Measurements from ENCODE around the gene HS3ST5.
"Not testable (repeated sequence)": the region's sequence is repeated elsewhere in the genome, so short reads cannot be mapped to it uniquely, and the experiment has no call there.

The HS3ST5 gene

DNA sequence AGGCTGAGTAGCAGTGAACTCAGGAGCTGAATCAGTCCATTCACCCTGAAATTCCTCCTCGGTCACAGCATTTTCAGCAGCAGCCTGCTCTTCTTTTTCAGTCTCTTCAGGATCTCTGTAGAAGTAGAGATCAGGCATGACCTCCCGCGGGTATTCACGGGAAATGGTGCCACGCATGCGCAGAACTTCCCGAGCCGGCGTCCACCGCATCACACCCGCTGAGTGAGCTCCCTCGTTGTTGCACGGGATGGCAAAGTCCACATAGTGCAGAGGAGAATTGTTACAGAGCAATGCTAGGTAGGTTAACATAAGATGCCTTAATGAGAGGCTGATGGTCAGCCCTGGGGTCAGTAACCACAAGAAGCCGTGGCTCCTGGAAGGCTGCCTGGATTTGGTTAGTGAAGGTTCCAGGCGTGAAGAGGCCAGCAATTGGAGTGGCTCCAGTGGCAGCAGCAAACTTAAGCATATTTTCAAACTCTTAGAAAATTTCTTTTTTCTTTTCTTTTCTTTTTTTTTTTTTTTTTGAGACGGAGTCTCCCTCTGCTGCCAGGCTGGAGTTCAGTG, 258.4 kb downstream of the HS3ST5 start:
- no peak for DNase-seq

GRCh38 chr6:114083251-114083650, 259.6 kb downstream of the HS3ST5 start:
- DNase-seq = no peak

DNA sequence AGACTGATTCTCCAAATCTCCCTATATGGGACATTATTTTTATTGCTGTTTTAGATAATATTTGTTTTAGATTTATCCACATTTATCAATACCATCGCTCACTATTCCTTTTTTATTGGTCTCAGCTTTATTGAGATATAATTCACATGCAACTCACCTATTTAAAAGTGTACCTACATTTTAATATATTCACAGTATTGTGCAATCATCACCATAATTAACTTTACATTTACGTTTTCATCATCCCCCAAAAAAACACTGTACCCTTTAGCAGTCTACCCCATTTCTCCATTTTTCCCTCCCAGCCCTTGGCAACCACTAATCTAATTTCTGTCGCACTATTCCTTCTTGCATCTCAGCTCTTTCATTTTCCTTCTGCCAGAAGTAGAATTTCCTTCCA, 261.1 kb downstream of the HS3ST5 start:
- no peak for DNase-seq

DNA sequence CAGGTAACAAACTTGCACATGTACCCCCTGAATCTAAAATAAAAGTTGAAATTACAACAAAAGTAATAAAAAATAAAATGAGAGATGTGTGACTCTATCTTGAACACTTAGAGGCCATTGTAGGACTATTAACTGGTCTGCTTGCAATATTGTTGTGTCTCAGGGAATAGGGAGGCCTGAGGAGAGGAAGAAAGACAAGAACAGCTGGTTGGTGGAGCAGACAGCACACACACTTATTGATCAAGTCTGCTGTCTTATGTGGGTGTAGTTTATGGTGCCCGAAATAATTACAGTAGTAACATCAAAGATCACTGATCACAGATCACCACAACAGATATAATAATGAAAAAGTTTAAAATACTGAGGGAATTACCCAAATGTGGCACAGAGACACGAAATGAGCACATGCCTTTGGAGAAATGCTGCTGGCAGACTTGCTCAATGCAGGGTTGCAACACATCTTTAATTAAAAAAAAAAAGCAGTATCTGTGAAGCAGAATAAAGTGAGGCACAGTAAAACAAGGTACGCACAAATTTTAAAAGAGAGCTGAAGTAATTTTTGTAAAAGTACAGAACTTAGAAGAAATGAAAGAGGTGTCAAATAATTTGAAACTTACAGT, 261.8 kb downstream of the HS3ST5 start:
- no peak for DNase-seq

DNA sequence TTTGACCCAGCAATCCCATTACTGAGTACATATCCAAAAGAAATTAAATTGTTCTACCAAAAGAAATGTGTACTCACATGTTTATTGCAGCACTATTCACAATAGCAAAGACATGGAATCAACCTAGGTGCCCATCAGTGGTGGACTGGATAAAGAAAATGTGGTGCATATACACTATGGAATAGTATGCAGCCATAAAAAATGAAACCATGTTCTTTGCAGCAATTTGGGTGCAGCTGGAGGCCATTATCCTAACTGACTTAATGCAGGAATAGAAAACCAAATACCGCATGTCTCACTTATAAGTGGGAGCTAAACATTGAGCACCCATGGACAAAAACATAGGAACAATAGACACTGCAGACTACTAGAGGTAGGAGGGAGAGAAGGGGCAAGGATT, 262.4 kb downstream of the HS3ST5 start:
- DNase-seq = not testable (repeated sequence)

- DNase-seq = no peak
Measured at GRCh38 chr6:114075777-114076176, 267.0 kb downstream of the HS3ST5 start.

DNA sequence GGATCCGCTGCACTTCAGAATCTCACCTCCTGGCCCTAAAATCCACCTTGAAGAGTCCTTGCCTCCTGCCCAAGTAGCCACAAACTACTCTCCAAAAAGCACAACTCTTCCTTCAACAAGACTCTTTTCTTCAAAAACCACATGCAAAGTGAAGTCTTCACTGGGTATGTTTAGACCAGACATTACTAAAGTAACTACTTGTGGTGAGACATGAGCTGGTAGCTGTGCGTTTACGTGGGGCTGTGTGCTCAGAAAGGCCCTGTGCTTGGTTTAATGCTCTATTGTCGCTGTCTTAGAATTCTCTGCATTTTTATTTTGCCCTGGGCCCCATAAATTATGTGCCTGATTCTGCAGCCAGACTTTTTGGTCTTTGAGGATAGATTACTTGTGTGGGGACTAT, 267.5 kb downstream of the HS3ST5 start:
- DNase-seq = no peak

GRCh38 chr6:114068771-114069170, 274.1 kb downstream of the HS3ST5 start:
- DNase-seq = no peak

DNA sequence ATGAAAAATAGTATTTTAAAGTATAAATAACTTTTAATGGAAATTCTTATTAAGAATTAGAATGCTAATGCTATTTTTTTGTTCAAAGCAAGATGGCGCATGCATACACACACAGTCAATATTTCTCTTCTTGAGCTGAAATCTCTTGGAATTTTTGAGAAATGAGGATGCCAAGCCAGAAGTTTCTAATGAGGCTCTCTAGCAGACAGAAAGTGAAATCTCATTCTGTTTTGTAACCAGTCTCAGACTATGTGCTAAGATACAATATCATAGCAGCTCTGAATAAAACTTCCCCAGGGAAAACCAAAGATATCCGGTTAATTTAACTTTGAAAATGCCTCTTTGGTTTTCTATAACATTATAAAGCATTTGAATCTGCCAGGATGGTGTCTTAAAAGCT, 274.7 kb downstream of the HS3ST5 start:
- DNase-seq = no peak

- no peak for DNase-seq
Measured at GRCh38 chr6:114064862-114065261, 278.0 kb downstream of the HS3ST5 start.

- no peak for DNase-seq
Measured at GRCh38 chr6:114063956-114064355, 278.9 kb downstream of the HS3ST5 start.

- DNase-seq = no peak
Measured at GRCh38 chr6:114062199-114062598, 280.6 kb downstream of the HS3ST5 start.

GRCh38 chr6:114061741-114062140, 281.1 kb downstream of the HS3ST5 start:
- no peak for DNase-seq

DNA sequence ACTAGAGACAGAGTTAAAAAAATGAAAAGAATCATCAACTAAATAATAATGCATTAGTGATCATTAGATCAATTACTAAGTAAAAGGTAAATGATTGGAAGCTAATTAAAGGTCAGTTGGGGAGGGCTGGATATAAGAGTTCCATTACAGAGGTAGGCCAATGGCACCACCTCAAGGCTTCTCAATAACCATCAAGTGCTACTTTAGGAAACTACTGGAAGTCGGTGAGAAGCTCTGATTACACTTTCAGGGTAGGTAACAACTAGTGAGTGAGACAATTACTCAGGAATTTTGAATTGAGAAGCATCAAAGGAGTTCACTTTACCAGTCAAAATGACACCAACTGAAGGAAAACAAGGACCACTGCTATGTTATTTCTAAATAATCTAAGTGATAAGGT, 281.7 kb downstream of the HS3ST5 start:
- DNase-seq = no peak

DNA sequence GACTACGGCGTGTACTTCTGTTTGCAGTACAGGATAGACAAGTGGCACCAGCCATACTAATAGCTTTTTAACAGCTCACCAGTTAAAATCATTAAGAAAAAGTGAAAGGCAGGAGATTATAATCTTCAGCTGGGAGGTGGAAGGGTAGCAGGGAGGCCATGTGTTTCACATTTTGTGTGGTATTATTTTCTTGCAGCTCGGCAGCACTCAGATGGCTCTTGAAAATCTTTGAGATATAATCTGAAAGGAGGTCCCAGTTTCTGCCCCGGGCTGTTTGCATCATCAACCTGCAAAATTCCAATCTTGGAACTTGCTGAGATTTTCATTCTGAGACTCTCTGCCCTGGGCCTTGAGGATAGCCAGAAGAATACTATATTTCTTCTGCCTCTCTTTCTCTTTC, 284.4 kb downstream of the HS3ST5 start:
- DNase-seq = no peak

DNA sequence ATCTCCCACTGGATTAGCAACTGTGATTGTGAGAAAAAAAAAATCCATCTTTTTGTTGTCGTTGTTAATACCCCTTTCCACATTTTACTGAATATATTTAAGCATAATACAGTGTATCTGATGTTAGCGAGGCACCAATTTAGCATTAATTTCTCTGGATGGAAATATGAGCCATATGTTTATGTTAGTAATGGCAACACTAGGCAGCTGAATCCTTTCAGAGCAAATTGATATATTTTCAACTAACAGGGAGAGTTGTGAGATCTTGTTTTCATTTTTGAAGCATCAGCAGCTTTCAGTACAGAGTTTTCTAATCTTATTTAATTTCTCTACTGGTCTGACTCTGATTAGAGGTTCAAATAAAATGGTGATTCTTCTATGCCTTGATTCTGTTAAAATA, 287.1 kb downstream of the HS3ST5 start:
- no peak for DNase-seq

- DNase-seq = no peak
Measured at GRCh38 chr6:114055349-114055748, 287.5 kb downstream of the HS3ST5 start.

DNA sequence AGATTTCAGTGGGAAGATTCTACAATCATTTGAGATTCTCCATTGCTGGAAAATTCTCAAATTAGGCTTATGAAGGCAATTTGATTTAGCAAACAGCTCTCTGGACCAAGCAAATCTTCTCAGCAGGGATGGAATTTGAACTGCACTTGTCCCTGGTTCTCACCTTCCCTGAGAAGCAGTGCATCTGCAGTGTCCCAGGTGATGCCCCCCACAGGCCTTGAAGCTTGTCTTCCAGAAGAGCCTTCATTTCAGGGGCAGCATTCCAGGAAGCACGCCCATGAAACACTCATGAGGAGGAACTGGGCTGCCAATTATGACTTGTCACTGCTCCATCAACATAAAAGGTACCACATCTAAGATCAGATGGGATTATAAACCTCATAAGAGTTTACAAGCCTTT, 289.0 kb downstream of the HS3ST5 start:
- DNase-seq = no peak

DNA sequence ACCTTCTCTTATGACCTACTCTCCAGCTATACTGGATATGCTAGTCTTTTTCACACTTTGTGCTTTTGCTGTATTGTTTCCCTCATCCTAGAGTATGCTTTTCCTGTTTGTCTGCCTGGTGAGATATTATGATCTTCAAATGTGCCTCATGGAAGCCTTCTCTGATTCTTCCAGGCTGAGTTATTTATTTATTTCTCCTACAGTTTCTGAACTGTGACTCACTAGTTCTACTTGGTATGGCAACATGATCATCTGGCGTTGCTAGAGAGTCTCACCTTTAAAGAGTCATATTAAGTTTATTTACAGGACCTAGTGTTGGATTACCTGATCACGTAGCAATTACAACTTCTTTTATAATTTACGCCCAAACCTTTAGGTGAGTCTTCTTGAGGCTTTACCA, 290.7 kb downstream of the HS3ST5 start:
- DNase-seq = no peak

DNA sequence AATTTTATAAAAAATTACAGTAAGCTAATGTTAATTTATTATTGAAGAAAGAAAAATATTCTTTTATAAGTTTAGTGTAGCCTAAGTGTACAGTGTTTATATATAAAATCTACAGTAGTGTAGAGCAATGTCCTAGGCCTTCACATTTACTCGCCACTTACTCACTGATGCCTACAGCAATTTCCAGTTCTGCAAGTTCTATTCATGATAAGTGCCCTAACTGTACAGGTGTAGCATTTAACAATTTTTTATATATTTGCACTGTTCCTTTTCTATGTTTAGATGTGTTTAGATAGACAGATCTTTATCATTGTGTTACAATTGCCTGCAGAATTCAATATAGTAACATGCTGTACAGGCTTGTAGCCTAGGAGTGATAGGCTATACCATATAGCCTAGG, 291.8 kb downstream of the HS3ST5 start:
- no peak for DNase-seq

- DNase-seq = no peak
Measured at GRCh38 chr6:114049367-114049966, 293.4 kb downstream of the HS3ST5 start.

- not testable (repeated sequence) for DNase-seq
Measured at GRCh38 chr6:114044566-114044965, 298.3 kb downstream of the HS3ST5 start.

DNA sequence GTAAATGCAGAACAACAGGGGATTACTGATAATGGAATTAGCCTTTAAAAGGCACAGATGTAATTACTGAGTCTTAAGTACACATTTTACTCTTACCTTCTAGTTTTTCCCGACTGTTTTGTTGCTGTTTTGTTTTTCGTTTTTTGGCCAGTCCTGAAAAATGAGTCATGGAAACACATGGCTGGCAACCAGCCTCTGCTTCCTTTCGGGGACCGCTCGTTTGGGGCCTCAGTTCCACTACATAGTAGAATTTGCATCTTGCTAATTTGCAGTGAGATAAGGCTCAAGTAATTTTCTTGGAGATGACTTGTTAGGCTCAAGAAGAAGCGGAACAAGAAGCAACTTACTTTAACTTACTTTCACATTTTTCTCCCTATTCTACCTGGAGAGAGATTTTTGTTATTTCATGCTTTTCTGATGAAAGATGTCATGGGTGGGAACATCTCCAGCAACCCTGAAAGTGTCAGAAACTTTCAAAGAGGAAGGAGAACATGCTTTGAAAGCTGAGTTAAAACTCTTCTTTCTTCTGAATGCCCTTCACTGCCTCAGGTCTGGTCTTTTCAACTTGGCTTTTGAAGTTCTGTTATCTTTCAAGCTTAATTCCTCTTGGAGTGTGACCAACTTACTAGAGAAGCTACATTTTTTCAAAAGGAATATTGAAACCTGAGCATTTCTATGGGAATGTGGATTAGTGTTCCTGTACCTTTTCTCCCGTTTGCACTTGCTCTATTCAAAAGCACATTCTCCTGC, 300.4 kb downstream of the HS3ST5 start:
- DNase-seq = no peak

- no peak for DNase-seq
Measured at GRCh38 chr6:114040871-114041270, 302.0 kb downstream of the HS3ST5 start.
